Esophagus muscularis mucosa (tissue), 4 donors: ENCODE data around the gene PPP4R3A. TPM values are rescaled to one million over a fixed set of nuclear protein-coding genes. Genes with fewer than 3 reads are reported as not detected.

Source experiments
- DNase-seq: peaks from one replicate; pipeline ENCODE4 v3.0.0-alpha.2; 2017; ENCODE audit errors: extremely low spot score
- H3K27ac ChIP-seq, 4 donors: fragments of 200-600 bp; sonication (generic); replicated peaks in 1 of 4; 1 replicate in 3 of 4; 2 replicates in 1 of 4; pipeline ENCODE4 v1.5.1; 2016 to 2019; ENCODE audit warnings: mild to moderate bottlenecking in 1 of 4
- H3K27me3 ChIP-seq, 4 donors: fragments of 200-600 bp; sonication (generic); one replicate each; pipeline versions ENCODE4 v1.5.1 to v1.6.0; 2016 to 2019
- H3K36me3 ChIP-seq, 4 donors: fragments of 200-600 bp; sonication (generic); one replicate each; pipeline ENCODE4 v1.5.1; 2016 to 2019
- H3K4me1 ChIP-seq, 4 donors: fragments of 200-600 bp; sonication (generic); one replicate each; pipeline ENCODE4 v1.5.1; 2016 to 2019
- H3K4me3 ChIP-seq, 4 donors: fragments of 200-600 bp; sonication (generic); 1 replicate in 2 of 4; 2 replicates in 2 of 4; pipeline ENCODE4 v1.5.1; 2016 to 2019; ENCODE audit warnings: mild to moderate bottlenecking in 4 of 4, moderate library complexity in 1 of 4
- H3K9me3 ChIP-seq, 4 donors: fragments of 200-600 bp; sonication (generic); 1 replicate in 3 of 4; 2 replicates in 1 of 4; pipeline ENCODE4 v1.5.1; 2016 to 2019
- CTCF ChIP-seq, 3 experiments: fragments of 200-600 bp in 2 of 3; fragments of 450-650 bp in 1 of 3; sonication (generic) in 2 of 3; IDR thresholded peaks; one replicate each; pipeline ENCODE4 v1.5.1; 2017 to 2019; ENCODE audit warnings: antibody characterized with exemption in 3 of 3, mild to moderate bottlenecking in 2 of 3, moderate library complexity in 1 of 3
- EP300 ChIP-seq: sonication (generic); formaldehyde crosslinking; IDR thresholded peaks from one replicate; pipeline ENCODE4 v1.6.1; 2017; ENCODE audit warnings: antibody characterized with exemption
- POLR2A ChIP-seq: fragments of 450-650 bp; IDR thresholded peaks from one replicate; pipeline ENCODE4 v1.6.1; 2017; ENCODE audit warnings: antibody characterized with exemption, moderate library complexity, mild to moderate bottlenecking, low read depth
- POLR2AphosphoS5 ChIP-seq, 2 donors: sonication (generic); formaldehyde crosslinking; IDR thresholded peaks; one replicate each; pipeline ENCODE4 v1.6.1; 2017; ENCODE audit warnings: antibody characterized with exemption in 2 of 2
- WGBS: methylation state at CpG from one replicate; pipeline ENCODE4 v1.1.5; 2018; 5-methylcytosine and 5-hydroxymethylcytosine counted together
- intact Hi-C: fragments of 100-400 bp; cut with DNase I; formaldehyde crosslinking; loops from one replicate; pipeline ENCODE4 v1.15.1; 2023
- total RNA-seq, 4 donors: library from RNA; depleted of rRNA; stranded (reverse); fragments of >200 nt; gene quantifications; one replicate each; pipeline versions ENCODE4 v1.1.0 to v1.2.1, GENCODE V29; 2016

Gene PPP4R3A
- total RNA-seq, 4 donors from 2014 or later, result 60.2 to 78.5 (median 70.4) TPM

- no peak for TF ChIP-seq POLR2AphosphoS5 (IDR thresholded peaks at IDR 0.05)
- TF ChIP-seq EP300, result no peak
- no peak for TF ChIP-seq POLR2A
- TF ChIP-seq CTCF (IDR thresholded peaks at IDR 0.05), result no peak
- DNase-seq, result no peak
- H3K27ac ChIP-seq, result no peak overlapping the region
- H3K4me1 ChIP-seq, result peaks cover 13 to 24% (median 22%) of the 10 kb centered on the region in 4 donors
- H3K36me3 ChIP-seq, result no peaks in the 10 kb centered on the region
- WGBS, result 69% methylated on average over 18 of the region's 18 CpGs
- H3K4me3 ChIP-seq, result peak overlapping the region; percentile 56 to 72 (median 59)
- H3K9me3 ChIP-seq, result no peaks in the 10 kb centered on the region
- intact Hi-C loops, result no loop called here
- H3K27me3 ChIP-seq, result peaks cover 0 to 27% (median 3%) of the 10 kb centered on the region in 4 donors
Measured at GRCh38 chr14:91415794-91416743, 94.0 kb downstream of the PPP4R3A start.

- Histone ChIP-seq H3K27me3 (peaks cover 0 to 27% (median 3%) of the 10 kb centered on the region in 4 donors), H3K4me1 (peaks cover 13 to 30% (median 23%) of the 10 kb centered on the region in 4 donors), H3K9me3 (no peaks in the 10 kb centered on the region), H3K36me3 (no peaks in the 10 kb centered on the region), H3K27ac (no peak overlapping the region), H3K4me3 (no peak overlapping the region)
- WGBS, result 90% methylated on average over 3 of the region's 3 CpGs
- TF ChIP-seq POLR2AphosphoS5 (IDR thresholded peaks at IDR 0.05) (no peak), POLR2A (no peak), EP300 (no peak)
- DNase-seq, result no peak
- intact Hi-C loops, result no loop called here
Measured at GRCh38 chr14:91414475-91414833, 95.7 kb downstream of the PPP4R3A start.

- H3K27me3 ChIP-seq, result peaks cover 0 to 27% (median 3%) of the 10 kb centered on the region in 4 donors
- intact Hi-C loops, result no loop called here
- WGBS, result 91% methylated on average over 11 of the region's 11 CpGs
- H3K36me3 ChIP-seq, result no peaks in the 10 kb centered on the region
- no peaks in the 10 kb centered on the region for H3K9me3 ChIP-seq
- DNase-seq, result no peak
- H3K27ac ChIP-seq, result no peak overlapping the region
- peaks cover 13 to 29% (median 21%) of the 10 kb centered on the region in 4 donors for H3K4me1 ChIP-seq
- no peak for TF ChIP-seq EP300
- TF ChIP-seq CTCF (IDR thresholded peaks at IDR 0.05), result no peak
- no peak for TF ChIP-seq POLR2A
- TF ChIP-seq POLR2AphosphoS5 (IDR thresholded peaks at IDR 0.05), result no peak
- H3K4me3 ChIP-seq, result no peak overlapping the region
Measured at GRCh38 chr14:91413547-91414474, 96.3 kb downstream of the PPP4R3A start.

- H3K27me3 ChIP-seq, result peaks cover 0 to 21% (median 0%) of the 10 kb centered on the region in 4 donors
- intact Hi-C loops, result no loop called here
- peaks cover 4 to 20% (median 12%) of the 10 kb centered on the region in 4 donors for H3K4me1 ChIP-seq
- 93% methylated on average over 5 of the region's 5 CpGs for WGBS
- no peaks in the 10 kb centered on the region for H3K9me3 ChIP-seq
- no peak overlapping the region for H3K4me3 ChIP-seq
- H3K27ac ChIP-seq, result no peak overlapping the region
- no peak for DNase-seq
- H3K36me3 ChIP-seq, result no peaks in the 10 kb centered on the region
- no peak for TF ChIP-seq POLR2AphosphoS5 (IDR thresholded peaks at IDR 0.05)
- TF ChIP-seq POLR2A, result no peak
- no peak for TF ChIP-seq CTCF (IDR thresholded peaks at IDR 0.05)
- no peak for TF ChIP-seq EP300
Measured at GRCh38 chr14:91412939-91413338, 97.2 kb downstream of the PPP4R3A start.
